C1 segment of cervical spinal cord (tissue), 14 donors: ENCODE data around the gene ADGRL1.
"Not testable (repeated sequence)": the region's sequence is repeated elsewhere in the genome, so short reads cannot be mapped to it uniquely, and the experiment has no call there.

Source experiments
- DNase-seq, 14 donors: peaks; one replicate each; lab custom pipeline; 2025; lab: John Stamatoyannopoulos, UW

The ADGRL1 gene

GRCh38 chr19:14205452-14206287, at the start of gene ADGRL1:
TSS of gene ADGRL1 (minus strand) at chr19:14206169. CDS start at chr19:14183602, 22,567 bp downstream.
- peak in 3 of 14 donors; percentile 24 to 36 (median 25) for DNase-seq

DNA sequence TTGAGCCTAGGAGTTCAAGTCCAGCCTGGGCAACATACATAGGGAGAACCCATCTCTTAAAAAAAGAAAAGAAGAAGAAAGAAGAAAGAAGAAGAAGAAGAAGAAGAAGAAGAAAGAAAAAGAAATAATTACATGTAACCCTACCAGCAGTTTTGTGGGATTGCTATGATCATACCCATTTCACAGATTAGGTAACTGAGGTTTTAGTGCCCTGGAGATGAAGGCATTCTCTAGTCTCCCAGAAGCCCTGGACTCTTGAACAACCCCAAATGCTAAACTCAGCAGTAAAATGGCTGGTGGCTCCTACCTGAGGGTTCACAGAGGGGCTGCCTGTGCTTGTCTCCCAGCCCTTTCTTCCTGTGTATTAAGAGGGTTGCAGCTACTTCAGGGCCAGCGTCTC, 49.3 kb upstream of the ADGRL1 start:
- DNase-seq = not testable (repeated sequence)

DNA sequence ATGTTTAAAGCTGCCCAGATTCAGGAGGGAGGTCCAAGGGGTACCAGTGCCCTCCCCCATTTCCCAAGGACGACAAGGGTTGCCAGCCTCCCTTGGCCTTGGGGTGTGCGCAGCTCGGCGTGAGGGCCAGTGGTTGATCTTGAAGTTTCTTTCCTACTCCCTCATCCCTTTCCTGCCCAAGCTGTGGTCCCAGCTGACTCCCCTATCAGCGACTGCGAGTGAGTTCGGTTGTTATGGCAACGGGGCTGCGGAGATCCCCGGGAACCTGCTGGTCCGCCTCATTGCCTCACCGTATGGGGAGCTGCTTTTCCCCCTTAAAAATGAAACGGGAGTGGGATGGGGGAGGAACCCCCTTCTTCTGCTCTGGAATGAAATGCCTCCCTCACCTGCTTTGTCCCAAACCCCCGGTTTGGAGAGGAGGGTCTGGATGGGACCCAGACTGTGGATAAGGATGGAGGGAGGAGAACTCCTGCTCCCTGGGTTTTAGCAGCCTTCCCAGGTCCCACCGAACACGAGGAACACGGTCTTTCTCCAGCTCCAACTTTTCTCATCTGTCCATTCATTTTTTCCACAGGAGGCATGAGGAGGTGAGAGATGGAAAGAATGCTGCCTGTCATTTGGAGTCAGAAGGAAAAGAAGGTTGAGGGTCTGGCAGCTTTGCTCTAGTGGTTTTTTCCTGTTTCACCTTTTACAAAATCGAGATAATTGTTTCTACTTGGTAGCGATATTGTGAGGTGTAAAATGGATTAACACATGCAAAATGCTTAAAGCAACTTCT, 48.0 kb upstream of the ADGRL1 start:
- DNase-seq = not testable (repeated sequence)

- not testable (repeated sequence) for DNase-seq
Observed at GRCh38 chr19:14252136-14252535, 46.2 kb upstream of the ADGRL1 start.

GRCh38 chr19:14250870-14251269, 44.9 kb upstream of the ADGRL1 start:
- DNase-seq = no peak

DNA sequence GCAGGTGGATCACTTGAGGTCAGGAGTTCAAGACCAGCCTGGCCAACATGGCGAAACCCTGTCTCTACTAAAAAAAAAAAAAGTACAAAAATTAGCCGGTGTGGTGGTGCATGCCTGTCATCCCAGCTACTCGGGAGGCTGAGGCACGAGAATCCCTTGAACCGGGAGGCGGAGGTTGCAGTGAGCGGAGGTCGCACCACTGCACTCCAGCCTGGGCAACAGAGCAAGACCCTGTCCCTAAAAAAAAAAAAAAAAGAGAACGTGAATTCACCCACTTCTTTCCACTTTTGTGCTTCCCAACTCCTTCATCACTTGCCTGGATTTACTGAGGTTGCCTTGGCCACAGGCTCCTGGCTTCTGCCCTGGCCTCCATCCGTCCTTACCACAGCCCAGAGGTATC, 44.3 kb upstream of the ADGRL1 start:
- not testable (repeated sequence) for DNase-seq

GRCh38 chr19:14249891-14250290, 43.9 kb upstream of the ADGRL1 start:
- DNase-seq = not testable (repeated sequence)

- DNase-seq = peak in 11 of 14 donors; percentile 4 to 58 (median 43)
Observed at GRCh38 chr19:14249012-14249754, 43.2 kb upstream of the ADGRL1 start.

DNA sequence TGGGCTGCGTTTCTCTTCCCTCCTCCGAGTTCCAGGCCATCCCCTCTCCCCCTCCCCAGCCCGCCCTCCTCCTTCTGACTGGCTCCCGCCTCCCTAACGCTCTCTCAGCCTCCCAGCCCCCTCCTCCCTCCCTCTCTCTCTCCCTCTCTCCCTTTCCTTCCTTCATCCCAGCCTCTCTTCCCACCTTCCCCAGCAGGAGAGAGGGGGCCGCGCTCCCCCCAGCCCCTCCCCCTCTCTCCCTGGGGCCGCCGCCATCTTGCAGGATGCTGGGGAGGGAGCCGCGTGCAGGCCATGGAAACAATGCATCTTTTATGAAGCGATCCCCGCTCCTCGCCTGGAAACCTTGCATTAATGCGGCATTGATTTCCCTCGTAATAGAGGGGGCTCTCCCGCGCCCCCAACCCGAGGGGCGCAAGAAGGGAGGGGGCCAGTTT, 42.6 kb upstream of the ADGRL1 start:
- DNase-seq = peak in 12 of 14 donors; percentile 15 to 78 (median 43)

DNA sequence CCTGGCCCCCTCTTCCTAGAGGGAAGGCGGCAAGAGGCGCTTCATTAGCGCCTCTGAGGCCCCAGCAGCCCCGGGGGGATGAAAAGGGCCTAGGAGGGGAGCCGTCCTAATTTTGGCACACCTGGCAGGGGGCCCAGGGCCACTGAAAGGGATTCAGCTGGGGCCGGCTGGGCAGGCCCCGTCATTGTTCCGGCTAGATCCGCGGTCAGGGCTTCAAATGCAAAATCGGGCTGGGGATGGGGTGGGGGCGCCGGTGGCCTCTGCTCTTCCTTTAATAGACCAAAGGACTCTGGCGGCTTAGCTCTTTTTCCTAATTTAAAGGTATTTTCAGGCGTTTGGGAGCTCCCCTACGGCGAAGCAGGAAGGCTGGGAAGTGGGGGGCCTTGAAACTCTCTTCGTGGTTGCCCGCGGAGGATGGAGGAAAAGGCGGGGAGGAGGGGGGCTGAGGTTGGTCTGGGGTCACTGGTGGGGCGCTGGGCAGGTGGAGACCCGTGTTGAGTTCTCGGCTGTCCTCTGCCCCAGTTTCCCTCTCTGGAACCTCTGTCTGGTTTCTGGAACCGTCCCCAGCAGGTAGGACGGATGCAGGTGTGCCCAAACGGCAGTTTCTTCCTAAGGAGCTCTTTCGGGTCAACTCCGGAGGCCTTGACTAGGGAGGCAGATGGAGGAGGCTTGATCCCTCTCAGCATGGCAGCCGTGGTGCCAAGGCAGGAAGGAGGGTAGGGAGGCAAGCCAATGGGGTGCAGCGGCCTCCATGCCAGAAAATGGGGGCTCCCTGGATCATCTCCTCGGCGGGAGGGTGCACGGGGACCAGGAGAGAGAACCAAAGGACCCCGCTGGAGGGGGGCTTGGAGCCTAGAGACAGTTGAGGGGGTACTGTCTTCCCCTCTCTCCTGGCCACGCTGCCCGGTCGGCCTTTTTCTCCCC, 41.8 kb upstream of the ADGRL1 start:
- DNase-seq = peak in 8 of 14 donors; percentile 4 to 60 (median 38)

GRCh38 chr19:14247205-14247547, 41.2 kb upstream of the ADGRL1 start:
- not testable (repeated sequence) for DNase-seq

- DNase-seq = not testable (repeated sequence)
Observed at GRCh38 chr19:14244393-14244792, 38.4 kb upstream of the ADGRL1 start.

GRCh38 chr19:14243718-14244117, 37.7 kb upstream of the ADGRL1 start:
- DNase-seq = not testable (repeated sequence)

GRCh38 chr19:14237014-14237941, 31.3 kb upstream of the ADGRL1 start:
- DNase-seq = no peak

GRCh38 chr19:14232945-14233344, 27.0 kb upstream of the ADGRL1 start:
- DNase-seq = not testable (repeated sequence)

- not testable (repeated sequence) for DNase-seq
Observed at GRCh38 chr19:14228446-14229071, 22.6 kb upstream of the ADGRL1 start.

GRCh38 chr19:14226498-14226897, 20.5 kb upstream of the ADGRL1 start:
- DNase-seq = not testable (repeated sequence)

- DNase-seq = no peak
Observed at GRCh38 chr19:14222886-14223285, 16.9 kb upstream of the ADGRL1 start.

DNA sequence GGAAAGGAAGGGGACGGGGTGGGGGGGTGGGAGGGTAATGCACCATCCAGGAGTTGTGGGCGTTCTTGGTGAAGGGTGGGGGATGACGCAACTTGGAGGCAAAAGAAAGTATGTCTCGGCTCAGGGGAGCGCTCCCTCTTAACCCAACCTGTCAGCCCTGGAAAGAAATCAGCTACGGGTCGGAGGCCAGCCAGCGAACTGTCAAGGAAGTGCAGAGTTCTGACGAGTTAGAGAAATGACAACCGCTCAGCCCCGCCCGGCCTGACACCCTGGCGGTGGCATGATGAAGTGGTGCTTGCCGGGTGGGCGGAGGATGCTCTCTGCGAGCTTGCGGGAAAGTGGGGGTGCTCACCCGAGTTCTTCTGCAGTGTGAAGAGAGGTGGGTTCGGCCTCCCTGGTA, 15.4 kb upstream of the ADGRL1 start:
- DNase-seq = not testable (repeated sequence)
